Spleen (tissue), 7 donors: ENCODE data around the gene IRGC.

Source experiments
- CTCF ChIP-seq, 11 experiments: fragments of 200-600 bp in 7 of 11; fragments of 450-650 bp in 4 of 11; sonication (generic) in 4 of 11; IDR thresholded peaks in 8 of 11; conservative IDR thresholded peaks in 3 of 11; 1 replicate in 7 of 11; 2 replicates in 4 of 11; pipeline versions ENCODE4 v1.4.0 to v1.8.0; 2016 to 2021; ENCODE audit warnings: antibody characterized with exemption in 11 of 11, inconsistent platforms in 4 of 11, mild to moderate bottlenecking in 1 of 11
- POLR2A ChIP-seq, 3 donors: fragments of 450-650 bp; IDR thresholded peaks; one replicate each; pipeline ENCODE4 v1.5.1; 2017; ENCODE audit warnings: antibody characterized with exemption in 3 of 3, mild to moderate bottlenecking in 1 of 3
- donor health status: DM: no; HTN: no; CAD: no; lungs with moderate emphysema.
- donor health status: DM: no; HTN: no; CAD: no.
- donor health status: DM: no; HTN: no; CAD: no.

- no peak for TF ChIP-seq CTCF (IDR thresholded peaks at IDR 0.05 in 8 of 11, conservative IDR thresholded peaks at IDR 0.05 in 3 of 11)
- TF ChIP-seq POLR2A (IDR thresholded peaks at IDR 0.05): no peak
These were observed 25.0 kb upstream of the IRGC start for GRCh38 chr19:43690890-43691289.
